Measurements from ENCODE around the gene PDE8A.

Gene PDE8A

DNA sequence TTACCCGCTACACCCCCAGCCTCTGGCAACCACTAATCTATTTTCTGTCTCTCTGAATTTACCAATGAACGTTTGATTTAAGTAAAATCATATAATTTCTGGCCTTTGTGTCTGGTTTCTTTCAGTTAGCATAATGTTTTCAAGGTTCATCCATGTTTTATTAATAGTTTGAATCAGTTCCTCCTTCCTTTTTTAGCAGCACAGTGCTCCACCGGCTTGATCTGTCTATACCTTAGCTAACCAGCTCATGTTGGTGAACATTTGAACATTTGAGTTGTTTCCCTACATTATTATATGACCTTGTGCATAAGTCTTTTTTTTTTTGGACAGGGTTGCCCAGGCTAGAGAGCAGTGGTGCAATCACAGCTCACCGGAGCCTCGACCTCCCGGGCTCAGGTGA is 33.3 kb downstream of the PDE8A start:
- no peak for DNase-seq

- DNase-seq, result no peak
These were observed 34.6 kb downstream of the PDE8A start for GRCh38 chr15:85016275-85016674.

GRCh38 chr15:85019815-85020590 is 38.3 kb downstream of the PDE8A start:
- no peak for DNase-seq

DNA sequence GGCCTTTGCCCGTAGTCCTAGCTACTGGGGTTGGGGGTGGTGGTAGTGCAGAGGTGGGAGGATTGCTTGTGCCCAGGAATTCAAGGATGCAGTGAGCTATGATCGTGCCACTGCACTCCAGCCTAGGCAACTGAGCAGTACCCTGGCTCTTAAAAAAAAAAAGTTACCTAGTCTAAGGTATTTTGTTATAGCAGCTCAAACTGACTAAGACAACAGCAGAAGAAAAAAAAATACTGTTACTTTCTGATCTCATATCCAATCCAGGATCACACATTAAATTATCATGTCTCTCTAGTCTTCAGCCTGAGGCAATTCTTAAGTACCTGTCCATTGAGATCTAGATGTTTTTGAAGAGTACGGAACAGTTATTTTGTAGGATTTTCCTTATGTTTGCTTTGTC is 39.8 kb downstream of the PDE8A start:
- no peak for DNase-seq

- DNase-seq, result no peak
These were observed 41.3 kb downstream of the PDE8A start for GRCh38 chr15:85022860-85023403.

GRCh38 chr15:85024003-85024402 is 42.3 kb downstream of the PDE8A start:
- no peak for DNase-seq

GRCh38 chr15:85024509-85025336 is 43.1 kb downstream of the PDE8A start:
- DNase-seq, result no peak

DNA sequence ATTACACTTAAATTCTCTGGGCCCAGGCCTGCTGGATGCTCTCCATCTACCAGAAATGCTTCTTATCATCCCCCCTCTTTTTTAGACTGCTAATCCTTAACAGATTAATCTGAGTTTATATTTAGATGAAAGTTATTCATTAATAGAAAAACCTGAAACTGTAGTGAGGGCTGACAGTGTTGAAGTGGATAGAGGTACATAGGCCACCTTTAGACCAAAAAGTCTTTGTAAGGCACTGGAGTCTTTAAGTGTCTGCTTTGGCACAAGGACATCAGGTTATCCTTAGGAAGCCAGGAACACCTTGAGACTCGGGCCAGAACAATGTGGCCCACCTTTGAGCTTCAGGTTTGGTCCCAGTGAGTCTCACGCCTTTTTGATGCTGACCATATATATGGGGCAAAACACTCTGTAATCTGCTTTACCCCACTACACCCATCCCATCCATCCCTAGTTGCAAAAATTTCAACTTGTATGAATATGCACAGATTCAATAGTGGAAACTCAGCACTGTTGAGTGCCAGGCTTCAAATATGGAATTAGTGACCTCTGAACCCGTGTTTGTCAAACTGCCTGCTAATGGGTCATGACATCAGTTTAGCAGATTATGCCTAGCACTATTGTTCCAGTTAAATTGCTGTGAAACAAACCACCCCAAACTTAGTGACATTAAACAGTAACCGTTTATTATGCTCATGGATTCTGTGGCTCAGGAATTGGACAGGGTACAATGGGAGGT is 44.0 kb downstream of the PDE8A start:
- DNase-seq, result no peak

- DNase-seq, result no peak
These were observed 44.8 kb downstream of the PDE8A start for GRCh38 chr15:85026304-85027032.

GRCh38 chr15:85027033-85027380 is 45.4 kb downstream of the PDE8A start:
- no peak for DNase-seq

GRCh38 chr15:85027421-85027820 is 45.8 kb downstream of the PDE8A start:
- DNase-seq, result no peak

- no peak for DNase-seq
These were observed 46.8 kb downstream of the PDE8A start for GRCh38 chr15:85028416-85028815.

DNA sequence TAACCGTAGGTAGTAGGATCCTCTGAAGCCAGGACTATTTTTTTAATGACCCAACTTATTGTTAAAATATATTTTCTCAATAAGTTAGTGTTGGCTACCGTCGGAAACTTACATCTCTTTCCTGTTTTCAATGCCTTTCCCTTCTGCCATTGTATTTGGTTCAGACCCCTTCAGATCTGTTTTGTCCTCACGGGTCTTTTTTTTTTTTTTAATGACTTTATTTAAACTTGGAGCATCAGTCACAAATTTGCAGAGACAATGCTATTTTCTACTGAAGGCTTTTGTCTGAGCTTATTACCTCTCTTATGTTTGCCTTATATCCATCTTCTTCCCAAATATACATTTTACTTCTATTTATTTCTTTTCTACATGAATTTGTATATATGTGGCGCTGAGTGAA is 47.6 kb downstream of the PDE8A start:
- no peak for DNase-seq

GRCh38 chr15:85030301-85030929 is 48.8 kb downstream of the PDE8A start:
- no peak for DNase-seq

DNA sequence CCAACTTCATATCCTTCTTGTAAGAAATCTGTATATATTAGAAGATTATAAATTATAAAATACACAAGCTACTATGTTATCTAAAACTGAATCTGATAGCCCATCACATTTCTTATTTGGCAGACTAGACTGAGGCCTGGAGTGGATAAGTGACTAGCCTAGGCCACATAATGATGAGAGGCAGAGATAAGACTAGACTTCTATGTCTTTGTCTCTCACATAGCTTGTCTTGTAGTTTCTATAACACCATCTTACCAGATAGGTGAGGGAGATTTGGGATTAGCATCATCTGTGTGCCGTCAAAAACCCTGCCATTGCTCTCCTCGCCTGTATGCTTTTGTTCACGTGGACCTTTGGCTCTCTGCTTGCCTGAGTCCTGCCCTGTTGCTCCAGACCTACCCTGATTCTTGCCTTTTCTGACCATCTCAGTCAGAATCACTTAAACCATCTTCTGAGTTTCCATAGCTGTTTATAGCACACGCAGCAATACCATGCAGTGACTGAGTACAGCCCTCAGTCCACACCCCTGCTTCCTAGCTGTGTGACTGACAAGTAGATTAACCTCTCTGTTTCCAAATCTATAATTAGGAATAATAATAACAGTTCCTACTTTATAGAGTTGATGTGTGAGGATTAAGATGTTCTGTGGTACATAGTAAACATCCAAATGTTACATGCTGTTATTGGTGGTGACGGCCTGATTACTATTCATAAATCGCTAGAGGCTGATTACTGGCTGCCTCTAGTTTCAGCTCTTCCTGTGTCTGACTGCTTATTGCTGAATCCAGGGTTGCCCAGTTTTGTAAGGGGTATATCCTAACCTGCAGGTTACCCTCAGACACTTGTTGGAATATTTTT is 49.7 kb downstream of the PDE8A start:
- DNase-seq, result peak; percentile 11

- no peak for DNase-seq
These were observed 50.4 kb downstream of the PDE8A start for GRCh38 chr15:85031944-85032558.

DNA sequence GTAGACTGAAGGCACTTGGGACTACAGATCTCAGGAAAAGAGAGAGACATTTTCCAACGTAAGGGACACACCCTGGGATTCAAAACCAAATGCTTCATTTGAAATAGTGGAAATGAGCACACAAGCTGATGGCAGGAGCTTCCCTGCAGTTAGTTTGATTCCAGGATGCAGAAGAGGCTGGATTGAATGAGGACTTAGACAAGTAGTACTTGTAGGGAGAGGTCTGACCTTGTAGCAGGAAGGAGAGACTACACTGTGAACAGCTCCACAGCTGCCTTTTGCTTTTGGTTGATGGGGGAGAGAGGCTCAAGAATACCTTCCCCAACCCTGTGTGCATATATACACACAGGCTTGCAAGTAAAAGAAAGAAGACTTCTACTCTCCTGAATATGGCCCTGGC is 51.5 kb downstream of the PDE8A start:
- DNase-seq, result no peak

GRCh38 chr15:85034276-85034675 is 52.6 kb downstream of the PDE8A start:
- no peak for DNase-seq

GRCh38 chr15:85035980-85036379 is 54.3 kb downstream of the PDE8A start:
- DNase-seq, result no peak

- no peak for DNase-seq
These were observed 55.1 kb downstream of the PDE8A start for GRCh38 chr15:85036716-85037115.

GRCh38 chr15:85037641-85038040 is 56.0 kb downstream of the PDE8A start:
- peak; percentile 19 for DNase-seq

All from hematopoietic multipotent progenitor cell treated with erythropoietin and hydrocortisone succinate and interleukin-3 and kit ligand, for 6 days (in vitro differentiated cells).